HG02642 (cell line): ENCODE data around the gene FAM181A.

Experiments used
- ATAC-seq: cut with Tn5 transposase; IDR thresholded peaks from one replicate; pipeline ENCODE4 v1.9.1; 2021; ENCODE audit warnings: mild to moderate bottlenecking; ENCODE audit not compliant: unreplicated experiment, poor library complexity

The FAM181A gene

GRCh38 chr14:93946104-93946503 is 19.0 kb downstream of the FAM181A start:
- no peak for ATAC-seq

GRCh38 chr14:93946541-93947090 is 19.5 kb downstream of the FAM181A start:
- ATAC-seq = no peak

- ATAC-seq = no peak
These were observed 20.1 kb downstream of the FAM181A start for GRCh38 chr14:93947282-93947681.

DNA sequence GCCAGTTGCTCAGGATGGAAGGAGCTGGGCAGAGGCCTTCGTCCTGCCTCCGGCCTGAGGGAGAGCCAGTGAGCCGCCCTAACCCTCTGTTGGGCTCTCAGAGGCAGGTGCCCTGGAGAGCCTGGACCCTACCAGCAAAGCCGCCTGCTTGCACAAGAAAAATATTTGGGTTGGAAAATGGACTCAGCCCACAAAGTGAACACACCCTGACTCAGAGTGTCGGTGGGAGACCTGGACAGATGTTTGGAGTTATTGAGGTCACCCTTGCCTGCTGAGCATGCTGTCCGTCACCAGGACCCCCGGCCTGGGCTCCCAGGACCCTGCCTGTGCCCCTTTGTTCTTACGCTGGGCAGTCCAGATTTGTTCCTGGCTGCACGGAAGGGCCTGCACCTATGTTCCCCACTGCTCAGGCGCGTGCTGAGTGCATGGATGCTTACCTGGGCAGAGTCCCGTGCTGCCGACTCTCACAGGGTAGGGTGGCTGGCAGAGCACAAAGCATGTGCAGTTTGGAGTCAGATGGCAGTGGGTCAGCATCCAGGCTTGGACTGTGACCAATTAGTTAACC is 22.4 kb downstream of the FAM181A start:
- ATAC-seq = no peak

DNA sequence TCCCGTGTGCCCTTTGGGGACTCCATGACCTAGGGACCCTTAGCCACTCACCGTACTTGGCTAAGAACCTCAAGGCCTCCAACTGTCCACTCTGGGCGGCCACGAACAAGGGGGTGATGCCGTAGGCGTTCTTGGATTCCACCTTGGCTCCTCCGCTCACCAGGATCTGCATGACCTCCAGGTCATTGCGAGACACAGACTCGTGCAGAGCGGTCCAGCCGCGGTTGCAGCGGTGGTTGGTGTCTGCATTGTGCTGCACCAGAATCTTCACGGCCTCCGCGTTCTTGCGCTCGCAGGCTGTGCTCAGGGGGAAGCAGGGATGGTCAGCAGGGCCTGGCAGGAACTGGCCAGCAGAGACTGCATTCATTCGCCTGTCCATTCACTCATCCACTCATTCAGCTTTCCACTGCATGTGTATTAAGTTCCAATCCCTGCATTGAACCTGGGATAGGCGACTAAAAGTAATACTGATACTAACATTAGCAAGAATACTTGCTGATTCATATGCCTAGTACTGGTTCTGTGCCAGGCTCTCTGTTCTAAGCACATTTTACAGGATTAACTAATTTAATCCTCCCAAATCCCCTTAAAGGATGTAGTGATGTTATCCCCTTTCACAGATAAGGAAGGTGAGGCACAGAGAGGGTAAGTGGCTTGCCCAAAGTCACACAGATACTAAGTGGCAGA is 23.9 kb downstream of the FAM181A start:
- ATAC-seq = no peak

GRCh38 chr14:93951635-93952540 is 24.7 kb downstream of the FAM181A start:
- ATAC-seq = no peak

DNA sequence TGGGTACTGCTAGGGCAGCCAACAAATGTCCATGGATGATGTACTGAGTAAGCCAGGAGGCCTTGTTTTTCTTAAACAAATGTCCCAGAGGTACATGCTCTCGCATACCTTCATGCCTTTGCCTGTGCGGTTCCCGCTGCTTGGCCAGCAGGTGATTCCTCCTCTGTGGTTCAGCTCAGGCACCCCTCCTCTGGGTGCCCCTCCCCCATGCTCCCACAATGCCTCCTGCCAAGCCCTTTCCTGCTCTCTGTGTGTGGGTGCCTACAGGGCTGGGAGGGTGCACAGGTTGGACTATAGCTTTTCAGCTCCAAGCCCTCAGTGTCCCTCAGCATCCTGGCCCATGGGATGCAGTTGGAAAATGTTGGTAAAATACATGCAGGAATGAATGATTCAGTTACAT is 25.7 kb downstream of the FAM181A start:
- ATAC-seq = no peak

GRCh38 chr14:93953263-93953662 is 26.1 kb downstream of the FAM181A start:
- ATAC-seq = no peak

DNA sequence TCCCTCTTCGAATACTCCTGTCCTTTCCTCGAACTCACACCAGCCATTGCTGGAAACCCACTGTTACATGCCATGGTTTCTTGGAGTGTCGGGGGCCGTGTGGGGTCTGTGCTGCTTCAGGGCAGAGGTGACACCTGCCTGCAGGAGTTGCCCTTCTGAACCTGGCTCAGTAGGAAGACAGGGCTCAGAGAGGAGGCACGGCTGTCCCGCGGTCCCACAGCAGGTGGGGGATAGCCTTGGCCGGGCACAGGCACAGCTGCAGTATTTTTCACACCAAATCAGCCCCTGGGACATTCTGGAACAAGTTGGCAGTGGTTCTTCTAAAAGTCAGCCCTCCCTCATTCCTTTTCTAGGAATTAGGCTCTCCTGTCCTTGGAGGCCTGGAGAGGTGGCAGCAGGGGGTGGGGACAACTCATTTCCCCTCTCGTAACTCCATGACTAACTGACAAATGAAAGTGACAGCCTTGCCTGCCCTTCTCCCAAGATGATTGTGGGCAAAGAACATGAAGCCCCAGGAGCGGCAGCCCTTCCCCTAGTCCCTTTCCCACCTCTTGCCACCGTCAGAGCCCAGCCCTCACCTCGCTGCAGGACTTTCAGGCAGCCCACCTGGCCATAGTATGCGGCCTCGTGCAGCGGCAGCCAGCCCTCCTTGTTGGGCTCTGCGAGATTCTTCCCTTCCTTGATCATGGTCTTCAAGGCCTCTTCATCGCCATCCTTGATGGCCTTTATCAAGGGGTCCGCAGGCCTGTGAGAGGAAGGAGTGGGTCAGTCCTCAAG is 26.8 kb downstream of the FAM181A start:
- no peak for ATAC-seq

DNA sequence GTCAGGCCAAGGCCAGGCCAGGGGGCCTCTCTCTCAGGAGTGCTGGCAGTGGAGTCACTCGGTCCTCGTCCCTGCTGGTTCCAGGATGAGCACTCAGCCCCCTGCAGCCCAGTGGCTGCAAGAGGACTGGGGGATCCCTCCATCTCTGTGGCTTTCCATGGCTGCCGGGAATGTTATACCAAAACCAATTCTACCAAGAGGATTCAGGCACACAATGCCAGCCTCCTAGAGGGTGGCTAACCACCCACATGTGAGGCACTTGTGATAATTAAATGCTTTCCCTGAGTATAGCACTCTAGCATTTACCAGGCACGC is 27.3 kb downstream of the FAM181A start:
- no peak for ATAC-seq

- no peak for ATAC-seq
These were observed 28.0 kb downstream of the FAM181A start for GRCh38 chr14:93954900-93955849.

- no peak for ATAC-seq
These were observed 28.8 kb downstream of the FAM181A start for GRCh38 chr14:93955850-93956481.

DNA sequence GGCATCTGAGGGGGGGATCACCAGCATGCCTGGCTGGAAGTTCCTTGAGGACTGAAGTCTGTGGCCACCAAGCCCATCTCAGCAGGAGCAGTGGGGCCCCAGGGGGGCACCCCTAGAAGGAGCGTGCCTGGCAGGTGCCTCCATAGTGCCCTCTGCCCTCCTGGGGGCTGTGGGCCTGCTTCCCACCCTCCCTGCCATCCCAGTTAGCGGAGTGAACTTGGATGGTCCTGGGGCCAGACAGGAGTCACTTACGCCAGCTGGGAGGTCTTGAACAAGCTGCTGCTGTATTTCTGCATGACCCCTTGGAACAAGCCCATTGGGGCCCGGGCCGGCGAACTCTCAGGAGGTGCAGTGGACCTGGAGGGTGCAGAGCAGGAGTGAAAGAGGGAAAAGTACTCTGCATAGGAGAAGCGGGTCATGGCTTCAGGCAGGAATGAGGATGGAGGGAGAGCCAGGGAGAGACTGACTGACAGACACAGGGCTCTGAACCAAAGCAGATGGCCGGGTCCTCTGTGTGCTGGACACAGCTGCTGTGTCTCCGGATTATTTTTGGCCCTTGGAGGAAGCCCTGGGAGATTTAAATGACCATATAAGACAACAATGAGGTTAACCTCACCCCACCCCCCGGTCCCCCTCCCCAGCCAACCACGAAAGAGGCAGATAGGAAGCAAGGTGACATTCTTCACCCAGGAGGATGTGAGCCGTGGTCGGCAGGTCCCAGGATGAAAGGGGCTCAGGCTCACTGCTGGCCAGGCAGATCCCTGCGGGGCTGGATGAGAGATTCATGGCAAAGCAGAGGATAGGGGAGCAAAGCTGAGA is 29.6 kb downstream of the FAM181A start:
- no peak for ATAC-seq

DNA sequence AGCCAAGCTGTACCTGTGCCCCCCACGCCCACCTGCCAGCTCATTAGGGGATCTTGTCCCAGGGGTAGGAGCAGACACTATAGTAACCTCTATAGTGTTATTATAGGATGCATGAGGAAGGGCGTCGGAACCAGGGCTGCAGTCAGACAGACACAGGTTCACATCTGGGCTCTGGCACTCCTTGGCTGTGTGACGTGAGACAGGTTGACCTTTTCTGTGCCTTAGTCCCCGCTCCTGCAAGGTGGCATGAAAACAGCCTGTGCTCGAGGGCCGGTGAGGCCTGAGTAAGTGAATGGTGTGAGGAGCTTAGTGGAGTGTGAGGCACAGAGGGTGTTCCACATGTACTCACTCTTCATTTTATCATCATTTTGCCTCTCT is 30.2 kb downstream of the FAM181A start:
- no peak for ATAC-seq

DNA sequence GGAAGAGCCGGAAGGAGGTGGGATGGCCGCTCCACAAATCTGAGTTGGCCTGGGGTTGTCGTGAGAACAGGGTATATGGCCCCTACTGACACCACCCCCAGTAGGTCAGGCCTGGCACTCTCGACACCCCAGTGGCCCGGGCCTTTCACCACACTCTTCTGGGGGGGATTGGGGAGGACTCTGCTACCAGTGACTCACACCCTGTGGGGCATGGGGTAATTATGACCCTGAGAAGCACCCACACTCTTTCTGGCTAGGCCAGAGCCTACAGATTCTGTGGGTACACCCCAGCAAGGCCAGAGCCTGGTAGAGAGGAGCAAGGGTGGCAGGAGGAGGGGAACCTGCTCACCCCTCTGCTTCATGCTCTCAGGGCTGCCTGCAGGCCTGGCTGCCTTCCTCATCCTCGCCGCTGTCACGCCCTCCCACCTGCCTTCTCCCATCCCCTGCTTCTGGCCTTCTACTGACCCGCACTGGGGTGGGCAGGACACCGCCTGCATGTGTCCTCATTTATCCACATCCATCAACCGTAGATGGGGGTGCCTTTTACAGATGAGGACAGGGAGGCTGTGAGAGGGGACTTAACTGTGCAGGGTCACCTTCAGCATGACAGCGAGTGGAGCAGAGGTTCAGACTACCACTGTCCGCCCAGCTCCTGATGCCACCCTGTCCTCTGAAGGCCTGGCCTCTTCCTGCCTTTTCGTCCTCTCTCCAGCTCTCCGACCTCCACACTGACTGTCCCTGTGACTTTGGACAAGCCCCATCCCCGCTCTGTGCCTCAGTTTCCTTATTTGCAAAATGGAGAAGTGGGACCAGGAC is 30.8 kb downstream of the FAM181A start:
- ATAC-seq = no peak

GRCh38 chr14:93958567-93959238 is 31.6 kb downstream of the FAM181A start:
- no peak for ATAC-seq
